ENCODE results near the gene SYTL1.

GRCh38 chr1:27402349-27402754 lies 60.5 kb downstream of the SYTL1 start:
- no peak for TF ChIP-seq ZNF431 (CRISPR knock-in tag; IDR thresholded peaks at IDR 0.05)
- TF ChIP-seq POLR2A (conservative IDR thresholded peaks at IDR 0.05), result peak; percentile 60
- TF ChIP-seq FOXK1 (CRISPR knock-in tag; IDR thresholded peaks at IDR 0.05; ENCODE audit: borderline replicate concordance), result no peak
- TF ChIP-seq ZNF407 (IDR thresholded peaks at IDR 0.05; ENCODE audit: low read depth), result no peak

Data from K562 (cell line).